Skeletal muscle satellite cell (primary cell): ENCODE results near the gene VDR.
"Not testable (repeated sequence)": the region's sequence is repeated elsewhere in the genome, so short reads cannot be mapped to it uniquely, and the experiment has no call there.

Source experiments
- H3K27me3 ChIP-seq: 2 replicates; pipeline ENCODE4 v1.7.0; 2013; ENCODE audit warnings: low read length; ENCODE audit not compliant: control insufficient read depth, insufficient read depth
- H3K36me3 ChIP-seq: 2 replicates; pipeline ENCODE4 v1.7.0; 2013; ENCODE audit warnings: mild to moderate bottlenecking, control low read depth, low read length; ENCODE audit not compliant: insufficient read depth
- H3K4me1 ChIP-seq: 2 replicates; pipeline ENCODE4 v1.7.0; 2013; ENCODE audit warnings: low read length; ENCODE audit not compliant: control insufficient read depth, insufficient read depth
- H3K4me2 ChIP-seq: 2 replicates; pipeline ENCODE4 v1.7.0; 2013; ENCODE audit warnings: mild to moderate bottlenecking, low read length
- H3K4me3 ChIP-seq: 2 replicates; pipeline ENCODE4 v1.7.0; 2013; ENCODE audit warnings: low read length
- H3K9ac ChIP-seq: 2 replicates; pipeline ENCODE4 v1.7.0; 2013; ENCODE audit warnings: mild to moderate bottlenecking, low read depth, low read length, moderate library complexity
- H3K9me3 ChIP-seq: replicated peaks from 2 replicates; pipeline ENCODE4 v1.7.0; 2013; ENCODE audit warnings: mild to moderate bottlenecking, control low read depth, low read length

The VDR gene

GRCh38 chr12:47820631-47821345 is 84.0 kb downstream of the VDR start:
- Histone ChIP-seq H3K9me3 (no peaks in the 10 kb centered on the region), H3K4me2 (peak overlapping the region; percentile 95), H3K4me1 (peaks cover 76% of the 10 kb centered on the region), H3K9ac (peak overlapping the region; percentile 92), H3K36me3 (no peaks in the 10 kb centered on the region), H3K27me3 (no peaks in the 10 kb centered on the region), H3K4me3 (peak overlapping the region; percentile 96)

- H3K9ac ChIP-seq = peak within 1 kb of the TSS; percentile 92
- H3K4me3 ChIP-seq = peak within 1 kb of the TSS; percentile 96
- no peaks in the 10 kb centered on the region for H3K27me3 ChIP-seq
- peak within 1 kb of the TSS; percentile 98 for H3K4me2 ChIP-seq
- no peaks in the 10 kb centered on the region for H3K9me3 ChIP-seq
- peaks cover 76% of the 10 kb centered on the region for H3K4me1 ChIP-seq
- H3K36me3 ChIP-seq = no peaks in the 10 kb centered on the region
Observed at GRCh38 chr12:47819896-47820630, 84.7 kb downstream of the VDR start, which contains the start of gene HDAC7. Gene HDAC7, minus strand, starts transcription at chr12:47819903. Its CDS starts 118 bp downstream, at chr12:47819785.

GRCh38 chr12:47819138-47819895 is 85.5 kb downstream of the VDR start:
- peak overlapping the region; percentile 98 for H3K4me2 ChIP-seq
- H3K27me3 ChIP-seq = no peaks in the 10 kb centered on the region
- H3K4me1 ChIP-seq = peaks cover 76% of the 10 kb centered on the region
- peak overlapping the region; percentile 92 for H3K9ac ChIP-seq
- H3K4me3 ChIP-seq = peak overlapping the region; percentile 96
- peaks cover 7% of the 10 kb centered on the region for H3K36me3 ChIP-seq
- no peaks in the 10 kb centered on the region for H3K9me3 ChIP-seq

GRCh38 chr12:47818467-47819137 is 86.2 kb downstream of the VDR start:
- H3K4me3 ChIP-seq = peak overlapping the region; percentile 96
- H3K27me3 ChIP-seq = no peaks in the 10 kb centered on the region
- peaks cover 76% of the 10 kb centered on the region for H3K4me1 ChIP-seq
- H3K36me3 ChIP-seq = peaks cover 13% of the 10 kb centered on the region
- peak overlapping the region; percentile 98 for H3K4me2 ChIP-seq
- H3K9me3 ChIP-seq = no peaks in the 10 kb centered on the region
- peak overlapping the region; percentile 92 for H3K9ac ChIP-seq

- H3K4me1 ChIP-seq = peaks cover 77% of the 10 kb centered on the region
- peak overlapping the region; percentile 98 for H3K4me2 ChIP-seq
- H3K9me3 ChIP-seq = no peaks in the 10 kb centered on the region
- H3K9ac ChIP-seq = peak overlapping the region; percentile 92
- H3K36me3 ChIP-seq = peaks cover 13% of the 10 kb centered on the region
- peak overlapping the region; percentile 96 for H3K4me3 ChIP-seq
- no peaks in the 10 kb centered on the region for H3K27me3 ChIP-seq
Observed at GRCh38 chr12:47818007-47818376, 86.8 kb downstream of the VDR start.

- H3K9me3 ChIP-seq = no peaks in the 10 kb centered on the region
- peaks cover 77% of the 10 kb centered on the region for H3K4me1 ChIP-seq
- H3K4me2 ChIP-seq = peak overlapping the region; percentile 98
- peaks cover 13% of the 10 kb centered on the region for H3K36me3 ChIP-seq
- H3K27me3 ChIP-seq = no peaks in the 10 kb centered on the region
- H3K4me3 ChIP-seq = peak overlapping the region; percentile 96
- peak overlapping the region; percentile 92 for H3K9ac ChIP-seq
Observed at GRCh38 chr12:47817272-47818006, 87.4 kb downstream of the VDR start.

GRCh38 chr12:47816403-47817271 is 88.2 kb downstream of the VDR start:
- H3K9ac ChIP-seq = peak overlapping the region; percentile 92
- H3K9me3 ChIP-seq = no peaks in the 10 kb centered on the region
- H3K4me1 ChIP-seq = peaks cover 77% of the 10 kb centered on the region
- H3K4me3 ChIP-seq = peak overlapping the region; percentile 96
- H3K4me2 ChIP-seq = peak overlapping the region; percentile 98
- H3K27me3 ChIP-seq = no peaks in the 10 kb centered on the region
- H3K36me3 ChIP-seq = peaks cover 13% of the 10 kb centered on the region

- H3K4me1 ChIP-seq = peaks cover 79% of the 10 kb centered on the region
Observed at GRCh38 chr12:47815447-47815846, 89.3 kb downstream of the VDR start.

GRCh38 chr12:47814539-47815170 is 90.1 kb downstream of the VDR start:
- peaks cover 24% of the 10 kb centered on the region for H3K36me3 ChIP-seq
- H3K4me1 ChIP-seq = peaks cover 86% of the 10 kb centered on the region
- H3K9ac ChIP-seq = peak overlapping the region; percentile 74
- peak overlapping the region; percentile 90 for H3K4me2 ChIP-seq
- H3K9me3 ChIP-seq = no peaks in the 10 kb centered on the region
- H3K4me3 ChIP-seq = no peak overlapping the region
- H3K27me3 ChIP-seq = no peaks in the 10 kb centered on the region

More at GRCh38 chr12:47815447-47815846, 89.3 kb downstream of the VDR start:
- not testable (repeated sequence) for H3K4me3 ChIP-seq, H3K4me2 ChIP-seq, H3K27me3 ChIP-seq, H3K9ac ChIP-seq, H3K9me3 ChIP-seq
- H3K36me3 ChIP-seq = peaks cover 24% of the 10 kb centered on the region
